Muscle of back (tissue), 11 donors: Measurements from ENCODE around the gene NFAM1. TPM values are rescaled to one million over a fixed set of nuclear protein-coding genes. Genes with fewer than 3 reads are reported as not detected.
A peak's percentile ranks its signal among the peaks of the same experiment; 100 is the strongest.

Experiments
- DNase-seq, 3 donors: peaks; one replicate each; pipeline versions ENCODE4 v3.0.0 to v3.0.0-alpha.2; 2013
- polyA plus RNA-seq, 10 donors: library from polyadenylated mRNA; unstranded; fragments of 120-200 nt; gene quantifications; one replicate each; pipeline ENCODE4 v1.2.1, GENCODE V29; 2013; ENCODE audit not compliant: insufficient read length in 10 of 10

NFAM1 gene
- polyA plus RNA-seq, 10 donors: 0.35 to 1.2 (median 0.88) TPM

- no peak for DNase-seq
These were observed 15.5 kb downstream of the NFAM1 start for GRCh38 chr22:42416671-42417230.

- no peak for DNase-seq
These were observed 17.5 kb downstream of the NFAM1 start for GRCh38 chr22:42414565-42415303.

GRCh38 chr22:42414021-42414420, 18.2 kb downstream of the NFAM1 start:
- DNase-seq: no peak

GRCh38 chr22:42412744-42413333, 19.4 kb downstream of the NFAM1 start:
- peak in 1 of 3 donors; percentile 65 for DNase-seq

GRCh38 chr22:42410708-42411107, 21.5 kb downstream of the NFAM1 start:
- DNase-seq: no peak

GRCh38 chr22:42408810-42409529, 23.2 kb downstream of the NFAM1 start:
- no peak for DNase-seq

GRCh38 chr22:42408276-42408675, 23.9 kb downstream of the NFAM1 start:
- no peak for DNase-seq

- no peak for DNase-seq
These were observed 27.9 kb downstream of the NFAM1 start for GRCh38 chr22:42404266-42404665.

GRCh38 chr22:42401535-42402334, 30.5 kb downstream of the NFAM1 start:
- DNase-seq: no peak

GRCh38 chr22:42400811-42401534, 31.2 kb downstream of the NFAM1 start:
- no peak for DNase-seq

GRCh38 chr22:42399315-42400271, 32.6 kb downstream of the NFAM1 start:
- DNase-seq: no peak

- DNase-seq: no peak
These were observed 34.6 kb downstream of the NFAM1 start for GRCh38 chr22:42397332-42398249.

- DNase-seq: no peak
These were observed 35.4 kb downstream of the NFAM1 start for GRCh38 chr22:42396621-42397331.

GRCh38 chr22:42389143-42389542, 43.1 kb downstream of the NFAM1 start:
- DNase-seq: no peak

- peak in 1 of 3 donors; percentile 60 for DNase-seq
These were observed 43.9 kb downstream of the NFAM1 start for GRCh38 chr22:42388130-42388797.

GRCh38 chr22:42387631-42388030, 44.6 kb downstream of the NFAM1 start:
- DNase-seq: no peak

GRCh38 chr22:42385696-42386095, 46.5 kb downstream of the NFAM1 start:
- DNase-seq: peak in 1 of 3 donors; percentile 26
